Measurements from ENCODE around the gene CHI3L1. TPM values are rescaled to one million over a fixed set of nuclear protein-coding genes. Genes with fewer than 3 reads are reported as not detected.

CHI3L1 gene
- total RNA-seq, 1 donor from 2014 or later: not detected

DNA sequence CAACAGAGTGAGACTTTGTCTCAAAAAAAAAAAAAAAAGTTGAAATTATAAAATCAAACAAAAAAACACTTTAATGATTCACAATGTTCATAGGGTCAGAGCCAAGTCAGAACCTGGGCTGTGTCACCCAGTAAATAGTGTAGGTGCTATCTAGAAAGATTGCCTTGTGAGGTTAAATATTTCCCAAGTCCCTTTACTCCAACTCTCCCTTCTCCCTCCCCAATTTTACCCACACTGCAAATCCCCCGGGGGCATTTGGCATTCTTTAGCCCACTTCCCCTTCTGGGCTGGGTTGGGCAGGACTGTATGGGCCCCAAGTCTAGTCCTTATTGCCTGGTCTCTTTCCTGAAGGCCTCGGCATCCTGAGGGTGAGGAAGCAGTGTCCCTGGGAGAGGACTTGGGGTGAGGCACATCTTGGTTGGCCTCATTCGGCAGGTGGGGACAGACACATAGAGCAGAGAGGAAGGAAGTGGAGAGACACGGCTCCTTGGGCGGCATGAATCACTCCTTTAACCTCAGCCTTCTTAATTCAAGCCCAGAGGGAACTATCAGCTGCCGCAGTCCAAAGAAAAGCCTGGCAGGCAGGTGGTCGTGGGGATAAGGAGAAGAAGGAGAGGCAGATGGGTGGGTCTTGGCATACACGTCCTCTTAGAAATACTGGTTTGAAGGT is 50.7 kb downstream of the CHI3L1 start:
- H3K27ac Mint-ChIP-seq: no peak overlapping the region
- H3K4me1 Mint-ChIP-seq (ENCODE audit: low read depth): peaks cover 4% of the 10 kb centered on the region
- peaks cover 11% of the 10 kb centered on the region for H3K27me3 Mint-ChIP-seq (ENCODE audit: low read depth)
- no peaks in the 10 kb centered on the region for H3K9me3 Mint-ChIP-seq
- no peak for DNase-seq (ENCODE audit: low spot score)
- no peaks in the 10 kb centered on the region for H3K36me3 Mint-ChIP-seq (ENCODE audit: low read depth)
- H3K4me3 Mint-ChIP-seq (ENCODE audit: low read depth): no peak overlapping the region
- intact Hi-C loops (cut with micrococcal nuclease): no loop called here

DNA sequence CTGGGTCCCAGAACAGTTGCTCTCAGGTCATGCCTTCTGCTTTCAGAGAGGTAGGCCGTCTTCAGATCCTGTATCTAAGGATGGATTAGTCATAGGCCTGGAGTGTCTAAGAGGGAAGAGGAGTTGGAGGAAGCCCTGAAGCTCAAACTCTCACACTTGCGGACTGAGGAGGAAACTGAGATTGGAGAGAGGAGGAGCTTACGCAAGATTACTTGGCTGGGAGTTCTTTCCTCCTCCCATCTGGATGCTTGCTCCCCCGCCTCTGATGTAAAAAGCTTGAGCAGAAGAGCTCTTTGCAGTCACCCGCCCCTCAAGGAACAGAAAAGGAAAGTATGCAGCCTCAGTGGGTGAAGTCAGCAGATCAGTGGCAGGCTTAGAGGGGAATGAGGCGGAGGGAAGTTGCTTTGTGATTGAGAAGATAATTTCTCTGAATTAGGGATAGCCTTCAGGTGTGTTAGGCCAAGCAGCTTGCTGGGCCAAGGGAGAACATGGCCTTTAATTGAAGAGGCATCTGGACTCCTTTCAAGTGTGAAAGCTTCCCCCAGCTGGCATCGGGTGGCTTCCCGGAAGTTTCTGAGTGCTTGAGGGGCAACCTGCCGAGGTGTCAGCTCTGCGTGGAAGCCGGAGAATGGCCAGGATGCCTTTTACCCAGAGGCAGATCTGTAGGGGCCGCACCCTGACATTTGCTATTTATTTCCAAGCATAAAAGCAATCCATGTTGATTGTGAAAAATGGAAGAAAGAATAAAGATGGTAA is 52.4 kb downstream of the CHI3L1 start:
- no peak overlapping the region for H3K27ac Mint-ChIP-seq
- peaks cover 14% of the 10 kb centered on the region for H3K27me3 Mint-ChIP-seq (ENCODE audit: low read depth)
- no peak for DNase-seq (ENCODE audit: low spot score)
- intact Hi-C loops (cut with micrococcal nuclease): no loop called here
- H3K9me3 Mint-ChIP-seq: no peaks in the 10 kb centered on the region
- H3K4me1 Mint-ChIP-seq (ENCODE audit: low read depth): peaks cover 4% of the 10 kb centered on the region
- H3K4me3 Mint-ChIP-seq (ENCODE audit: low read depth): no peak overlapping the region
- no peaks in the 10 kb centered on the region for H3K36me3 Mint-ChIP-seq (ENCODE audit: low read depth)

DNA sequence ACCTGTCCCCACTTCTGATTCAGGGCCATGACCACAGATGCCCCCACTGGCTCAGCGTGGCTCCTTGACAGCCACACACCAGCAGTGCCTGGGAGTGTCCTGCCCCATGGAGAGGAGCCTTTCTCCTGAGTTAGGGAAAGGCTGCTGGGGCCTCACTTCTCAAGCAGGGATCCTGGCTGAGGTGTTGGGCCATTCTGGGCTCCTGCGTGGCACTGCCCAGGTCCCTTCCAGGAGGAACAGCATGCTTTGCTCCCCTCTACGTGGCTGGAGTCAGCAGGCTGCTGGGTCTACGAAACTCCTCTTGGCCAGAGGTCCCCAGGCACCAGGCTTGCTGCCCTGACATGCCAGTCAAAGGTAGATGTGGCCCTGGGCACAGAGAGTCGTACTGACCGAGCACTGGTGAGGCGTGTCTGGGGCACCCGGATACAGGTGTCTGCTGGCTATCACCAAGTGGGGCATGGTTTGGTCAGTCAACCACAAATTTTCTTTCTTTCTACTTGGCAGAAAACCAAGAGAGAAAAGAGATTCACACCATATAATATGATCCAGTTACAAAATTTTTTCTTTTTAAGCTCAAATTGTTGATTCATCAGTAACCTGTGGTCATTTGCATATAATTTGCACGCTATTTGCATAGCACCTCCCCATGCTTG is 54.8 kb downstream of the CHI3L1 start:
- Mint-ChIP-seq H3K4me1 (ENCODE audit: low read depth) (peaks cover 8% of the 10 kb centered on the region), H3K9me3 (no peaks in the 10 kb centered on the region), H3K4me3 (ENCODE audit: low read depth) (no peak overlapping the region), H3K27me3 (ENCODE audit: low read depth) (peaks cover 25% of the 10 kb centered on the region), H3K27ac (no peak overlapping the region), H3K36me3 (ENCODE audit: low read depth) (no peaks in the 10 kb centered on the region)
- no peak for DNase-seq (ENCODE audit: low spot score)
- intact Hi-C loops (cut with micrococcal nuclease): no loop called here

DNA sequence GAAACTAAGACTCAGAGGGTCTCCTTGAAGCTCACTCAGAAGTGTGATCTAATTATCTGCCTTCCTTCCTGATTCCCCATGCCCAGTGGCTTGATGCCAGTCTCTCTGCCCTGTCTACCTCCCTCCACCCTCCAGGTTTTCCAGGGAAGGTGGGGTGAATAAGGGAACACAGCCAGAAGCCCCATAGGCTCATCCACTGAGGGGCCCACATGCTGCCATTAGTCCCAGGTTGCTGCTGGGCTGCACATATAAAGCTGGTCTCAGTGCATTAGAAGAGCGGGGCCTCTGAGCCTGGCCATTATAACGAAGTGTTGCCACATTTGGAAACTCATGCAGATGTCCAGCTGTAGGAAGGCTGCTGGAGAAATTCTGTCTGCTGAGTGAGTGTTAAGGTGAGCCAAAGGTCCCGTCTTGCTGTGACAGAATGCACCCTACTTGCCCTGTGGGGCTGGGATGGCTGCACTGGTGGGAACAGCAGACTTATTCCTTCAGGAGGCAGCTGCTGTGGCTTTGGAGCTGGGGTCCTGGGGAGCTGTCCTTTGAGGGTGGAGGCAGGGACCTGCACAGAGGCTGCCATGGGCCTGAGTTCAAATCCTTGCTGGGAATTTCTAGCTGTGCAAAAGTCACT is 56.0 kb downstream of the CHI3L1 start:
- Mint-ChIP-seq H3K27ac (no peak overlapping the region), H3K9me3 (no peaks in the 10 kb centered on the region), H3K27me3 (ENCODE audit: low read depth) (peaks cover 30% of the 10 kb centered on the region), H3K36me3 (ENCODE audit: low read depth) (no peaks in the 10 kb centered on the region), H3K4me3 (ENCODE audit: low read depth) (no peak overlapping the region), H3K4me1 (ENCODE audit: low read depth) (peaks cover 4% of the 10 kb centered on the region)
- no peak for DNase-seq (ENCODE audit: low spot score)
- intact Hi-C loops (cut with micrococcal nuclease): no loop called here

DNA sequence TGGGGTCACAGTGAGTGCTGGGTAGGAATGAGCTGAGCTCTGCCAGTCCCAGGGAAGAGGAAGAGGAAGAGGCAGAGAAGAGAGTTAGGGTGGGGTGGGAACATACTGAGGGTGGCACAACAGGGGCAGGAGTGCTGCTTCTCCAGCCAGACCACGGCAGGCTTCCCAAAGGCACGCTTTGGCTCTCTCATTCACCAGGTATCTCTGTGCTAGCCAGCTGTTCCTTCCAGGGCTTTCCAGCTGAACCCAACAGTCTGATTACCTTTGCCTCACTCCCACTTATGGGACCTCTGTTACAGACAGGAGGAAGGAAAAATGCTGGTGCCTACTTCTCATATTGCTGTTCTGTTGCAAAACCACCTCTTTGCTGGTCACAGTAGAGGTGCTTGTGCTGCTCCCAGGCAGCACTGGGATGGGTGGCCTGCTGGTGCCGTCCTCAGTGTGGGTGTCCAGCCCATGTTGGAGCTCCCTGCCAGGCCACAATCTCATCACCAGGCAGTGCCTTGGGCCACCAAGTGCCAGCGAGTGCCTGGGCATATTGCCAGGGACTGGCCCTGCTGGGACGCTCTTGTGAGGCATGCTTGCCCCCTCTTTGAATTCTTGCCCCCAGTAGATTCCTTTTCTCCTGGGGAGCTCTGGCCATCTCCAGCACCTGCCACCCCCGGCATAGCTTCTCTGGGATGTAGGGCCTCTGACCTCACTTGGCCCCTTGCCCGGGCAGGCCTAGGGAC is 56.8 kb downstream of the CHI3L1 start:
- no peak for DNase-seq (ENCODE audit: low spot score)
- Mint-ChIP-seq H3K36me3 (ENCODE audit: low read depth) (no peaks in the 10 kb centered on the region), H3K27me3 (ENCODE audit: low read depth) (peaks cover 32% of the 10 kb centered on the region), H3K27ac (no peak overlapping the region), H3K4me1 (ENCODE audit: low read depth) (peaks cover 4% of the 10 kb centered on the region), H3K9me3 (no peaks in the 10 kb centered on the region), H3K4me3 (ENCODE audit: low read depth) (no peak overlapping the region)
- intact Hi-C loops (cut with micrococcal nuclease): no loop called here

Other genes starting within 250 kb of the CHI3L1 start
- gene ADIPOR1, start 228.4 kb downstream of the CHI3L1 start, total RNA-seq: 79.1 and 79.2 TPM in 2 replicates
- 19.0 and 20.0 TPM in 2 replicates for gene CYB5R1, start 219.4 kb downstream of the CHI3L1 start, total RNA-seq
- 74.7 and 75.8 TPM in 2 replicates for gene TMEM183A, start 179.3 kb downstream of the CHI3L1 start, total RNA-seq
- gene PPFIA4, start 160.2 kb downstream of the CHI3L1 start, total RNA-seq: 33.4 and 35.1 TPM in 2 replicates
- gene MYOG, start 100.7 kb downstream of the CHI3L1 start, total RNA-seq: not detected in 2 replicates
- not detected in 2 replicates for gene ADORA1, start 59.0 kb downstream of the CHI3L1 start, total RNA-seq
- gene MYBPH, start 10.9 kb downstream of the CHI3L1 start, total RNA-seq: not detected in 2 replicates
- gene CHIT1, start 43.0 kb upstream of the CHI3L1 start, total RNA-seq: 0.09 and 0.34 TPM in 2 replicates
- gene BTG2, start 118.8 kb upstream of the CHI3L1 start, total RNA-seq: 98.1 and 98.8 TPM in 2 replicates
- gene FMOD, start 164.4 kb upstream of the CHI3L1 start, total RNA-seq: 4.0 and 5.4 TPM in 2 replicates

All from activated T-helper 2 cell treated with anti-CD3 and anti-CD28 coated beads, Interferon-gamma antibody, Interleukin-2, Interleukin-4, amounts not matched to agents 10 μg/mL and 5 μg/mL and 100 μg/mL, durations not matched to agents 14 hours and 24 hours and 36 hours (primary cell).